Measurements from ENCODE around the gene LOXHD1.

LOXHD1 gene

DNA sequence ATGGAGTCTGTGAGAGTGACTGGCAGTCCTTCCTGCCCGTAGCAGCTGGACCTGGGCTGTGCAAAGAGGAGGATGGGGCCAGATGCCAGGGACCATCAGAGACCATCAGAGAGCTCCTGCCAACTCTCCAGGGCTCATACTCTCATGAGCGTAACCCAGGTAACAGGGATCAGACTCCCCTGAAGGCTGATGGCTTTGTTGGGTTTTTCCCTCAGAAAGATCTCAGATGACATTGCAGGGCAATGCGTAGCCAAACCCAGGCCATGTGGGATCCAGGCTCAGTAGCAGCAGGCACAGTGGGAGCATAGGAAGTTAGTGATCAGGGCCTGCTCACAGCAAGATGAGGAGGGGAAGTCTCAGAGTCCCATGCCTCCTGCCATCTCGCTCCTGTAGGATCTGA lies 218.0 kb downstream of the LOXHD1 start:
- no peak for DNase-seq

DNA sequence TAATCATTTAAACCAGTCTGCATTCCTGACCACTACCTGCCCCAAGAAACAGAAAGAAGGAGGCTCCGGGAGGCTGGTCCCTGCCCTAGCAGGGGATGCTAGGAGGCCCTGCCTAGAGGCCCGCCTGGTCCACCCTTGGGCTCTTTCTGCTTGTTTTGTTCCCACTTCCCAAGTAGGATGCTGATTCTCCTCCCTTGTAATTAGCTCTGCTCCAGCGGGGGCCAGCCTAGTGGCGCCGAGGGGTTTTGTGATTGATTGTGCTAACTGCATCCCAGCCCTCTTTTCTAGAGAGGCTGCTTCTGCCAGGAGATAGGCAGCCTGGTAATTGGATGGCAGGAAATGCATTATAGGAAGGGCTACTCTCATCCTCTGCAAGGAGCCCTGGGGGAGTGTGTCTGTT lies 220.0 kb downstream of the LOXHD1 start:
- DNase-seq: no peak

DNA sequence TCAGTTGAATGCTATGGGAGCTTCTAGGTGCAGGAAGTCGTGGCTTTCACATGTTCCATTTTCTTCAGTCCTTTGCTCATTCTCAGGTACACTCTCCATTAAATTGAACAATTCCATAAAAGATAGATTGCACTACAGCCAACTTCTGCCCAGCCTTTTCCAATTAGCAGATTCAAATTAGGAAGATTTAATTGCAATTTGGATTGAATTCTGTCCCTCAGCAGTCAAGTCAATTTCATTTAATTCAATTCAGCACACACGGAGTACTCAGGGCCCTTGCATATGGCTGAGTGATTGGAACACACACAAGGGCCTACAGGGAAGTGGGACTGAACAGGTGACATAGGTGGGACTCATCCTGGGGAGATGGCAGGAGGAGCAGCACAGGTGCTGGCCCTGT lies 220.4 kb downstream of the LOXHD1 start:
- DNase-seq: no peak

DNA sequence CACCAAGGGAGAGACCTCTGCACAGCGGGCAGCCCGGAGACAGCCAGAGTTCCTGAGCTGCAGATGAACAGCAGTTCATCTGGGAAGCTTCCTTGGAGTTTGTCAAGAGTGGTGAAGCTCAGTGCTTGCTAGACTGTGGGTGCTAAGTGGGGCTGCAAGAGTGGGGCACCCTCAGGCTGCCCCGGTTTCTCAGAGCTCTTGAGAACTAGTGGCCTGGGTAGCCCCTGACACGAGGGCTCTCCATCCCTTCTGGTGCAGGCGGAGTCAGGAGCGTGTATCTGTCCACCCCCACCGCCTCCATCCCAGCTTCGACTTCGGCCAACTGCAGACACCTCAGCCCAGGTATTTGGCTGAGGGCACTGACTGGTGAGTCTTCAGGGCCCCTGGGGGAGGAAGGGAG lies 222.0 kb downstream of the LOXHD1 start:
- DNase-seq: no peak

DNA sequence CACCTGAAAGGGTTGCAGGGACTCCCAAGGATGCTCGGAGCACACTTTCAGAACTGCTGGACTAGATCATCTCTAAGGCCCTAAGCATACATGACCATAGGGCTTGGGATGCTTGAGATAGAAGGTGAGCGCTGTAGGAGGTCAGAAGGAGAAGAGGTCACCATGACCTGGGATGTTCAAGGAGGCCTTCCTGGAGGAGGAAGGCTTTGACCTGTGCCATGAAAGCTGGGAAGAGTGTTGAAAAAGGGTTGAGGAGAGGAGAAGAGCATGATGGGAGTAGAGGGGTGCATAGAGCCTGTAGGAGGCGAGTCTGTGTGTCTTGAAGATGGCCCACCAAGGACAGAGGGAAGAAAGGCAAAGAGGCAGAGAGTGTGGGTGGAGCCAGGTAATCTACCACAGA lies 222.4 kb downstream of the LOXHD1 start:
- DNase-seq: no peak

DNA sequence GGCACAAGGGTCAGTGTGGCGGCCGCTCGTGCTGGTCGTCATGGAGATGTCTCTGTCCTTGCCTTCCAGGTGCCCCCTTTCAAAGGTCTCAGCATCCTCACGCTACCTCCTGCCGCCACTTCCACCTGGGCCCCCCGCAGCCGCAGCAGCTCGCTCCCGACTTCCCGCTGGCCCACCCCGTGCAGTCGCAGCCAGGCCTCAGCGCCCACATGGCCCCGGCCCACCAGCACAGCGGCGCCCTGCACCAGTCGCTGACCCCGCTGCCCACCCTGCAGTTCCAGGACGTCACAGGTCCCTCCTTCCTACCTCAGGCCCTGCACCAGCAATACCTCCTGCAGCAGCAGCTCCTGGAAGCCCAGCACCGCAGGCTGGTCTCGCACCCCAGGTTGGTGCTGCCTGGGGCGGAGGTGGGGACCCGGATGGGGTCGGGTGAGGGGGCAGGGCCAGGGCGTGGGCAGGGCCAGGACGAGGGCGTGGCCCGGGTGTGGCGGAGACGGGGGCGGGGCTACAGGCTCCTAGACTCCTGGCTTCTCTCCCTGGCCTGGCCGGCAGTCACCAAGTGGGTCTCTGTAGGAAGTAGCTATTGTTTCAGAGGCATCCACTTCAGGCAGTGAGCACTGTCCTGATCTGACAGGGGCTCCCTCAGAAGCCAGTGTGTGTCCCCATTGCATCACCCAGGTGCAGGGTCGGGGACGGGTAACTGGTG lies 223.7 kb downstream of the LOXHD1 start:
- no peak for DNase-seq

DNA sequence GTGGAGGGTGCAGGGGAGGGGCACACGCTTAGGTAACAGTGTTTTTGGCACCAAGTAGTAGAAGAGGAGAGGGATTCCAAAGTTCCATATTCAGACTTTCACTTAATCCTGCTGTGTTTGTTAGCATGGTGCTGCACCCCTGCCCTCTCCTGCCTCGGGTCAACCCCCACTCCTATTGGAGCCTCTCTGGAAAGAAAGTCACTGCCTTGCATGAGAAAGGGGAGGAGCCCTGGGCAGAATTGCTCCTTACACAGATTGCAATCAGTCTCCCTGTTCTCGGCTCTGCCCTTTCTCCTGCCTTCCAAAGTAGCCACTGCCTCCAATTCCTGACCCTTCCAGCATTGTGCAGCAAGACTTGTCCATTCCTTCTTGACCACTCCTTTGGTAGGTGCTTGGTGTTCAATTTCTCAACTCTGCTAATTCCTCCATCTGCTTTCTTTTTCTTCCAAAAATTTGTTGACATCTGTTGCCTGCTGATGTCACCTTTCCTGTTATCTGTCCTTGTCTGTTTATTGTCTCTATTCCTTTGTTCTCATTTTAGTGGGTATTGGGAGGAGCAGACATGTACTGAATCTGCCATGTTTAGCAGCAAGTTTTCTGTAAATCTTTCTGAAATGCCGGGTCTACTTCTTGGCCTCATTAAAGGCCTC lies 225.4 kb downstream of the LOXHD1 start:
- DNase-seq: no peak

DNA sequence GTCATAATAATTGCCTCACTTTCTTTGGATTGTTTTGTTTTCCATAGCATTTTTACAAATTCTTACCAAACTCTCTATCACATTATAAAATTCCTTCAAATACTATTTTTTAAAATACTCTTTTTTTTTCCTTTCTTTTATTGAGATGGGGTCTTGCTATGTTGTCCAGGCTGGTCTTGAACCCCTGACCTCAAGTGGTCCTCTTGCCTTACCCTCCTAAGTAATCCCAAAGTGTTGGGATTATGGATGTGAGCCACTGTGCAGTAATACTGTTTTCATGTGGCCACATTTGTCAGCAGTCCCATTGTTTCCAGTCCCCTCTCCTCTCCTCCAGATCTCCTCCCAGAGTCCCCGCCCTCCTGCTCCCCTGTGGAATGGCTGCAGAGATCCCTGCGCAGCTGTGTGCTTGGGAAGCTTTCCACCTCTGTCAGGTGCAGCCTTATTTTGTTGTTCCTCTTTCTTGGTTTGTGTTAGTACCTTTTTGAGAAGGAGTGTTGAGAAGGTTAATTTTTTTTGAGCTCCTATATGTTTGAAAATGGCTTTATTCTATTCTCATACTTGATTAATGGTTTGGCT lies 227.3 kb downstream of the LOXHD1 start:
- no peak for DNase-seq

DNA sequence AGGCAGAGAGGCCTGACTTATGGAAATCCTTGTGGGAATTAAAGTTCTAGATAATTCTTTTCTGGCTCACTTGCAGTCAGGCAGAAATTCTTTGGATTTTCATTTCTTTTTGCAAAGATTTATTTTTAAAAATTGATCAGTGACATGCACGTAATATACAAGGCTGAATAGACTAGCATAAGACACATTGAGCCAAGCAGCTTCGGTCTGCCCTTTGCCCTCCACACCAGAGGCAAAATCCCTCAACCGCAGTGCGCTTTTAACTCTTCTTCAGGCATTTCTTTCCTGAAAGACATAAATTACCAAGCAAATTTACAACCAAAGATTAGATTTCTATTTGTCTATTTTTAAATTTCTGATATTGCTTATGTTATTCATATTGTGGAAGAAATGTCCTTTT lies 227.9 kb downstream of the LOXHD1 start:
- DNase-seq: no peak

DNA sequence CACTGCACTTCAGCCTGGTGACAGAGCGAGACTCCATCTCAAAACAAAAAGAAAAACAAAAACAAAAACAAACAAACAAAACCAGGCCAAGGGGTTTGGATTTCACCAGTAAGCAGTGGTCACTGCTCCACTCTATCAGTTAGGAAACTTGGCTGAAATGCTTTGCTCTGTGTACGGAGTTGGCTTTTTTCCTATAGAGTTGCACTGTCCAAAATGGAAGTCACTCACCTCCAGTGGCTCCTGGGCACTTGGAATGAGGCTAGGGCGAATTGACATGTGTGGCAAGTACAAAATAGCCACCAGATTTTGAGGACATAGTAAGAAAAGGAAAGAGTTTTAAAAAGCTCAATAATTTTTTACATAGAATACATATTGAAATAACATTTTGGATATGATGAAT lies 228.7 kb downstream of the LOXHD1 start:
- no peak for DNase-seq

DNA sequence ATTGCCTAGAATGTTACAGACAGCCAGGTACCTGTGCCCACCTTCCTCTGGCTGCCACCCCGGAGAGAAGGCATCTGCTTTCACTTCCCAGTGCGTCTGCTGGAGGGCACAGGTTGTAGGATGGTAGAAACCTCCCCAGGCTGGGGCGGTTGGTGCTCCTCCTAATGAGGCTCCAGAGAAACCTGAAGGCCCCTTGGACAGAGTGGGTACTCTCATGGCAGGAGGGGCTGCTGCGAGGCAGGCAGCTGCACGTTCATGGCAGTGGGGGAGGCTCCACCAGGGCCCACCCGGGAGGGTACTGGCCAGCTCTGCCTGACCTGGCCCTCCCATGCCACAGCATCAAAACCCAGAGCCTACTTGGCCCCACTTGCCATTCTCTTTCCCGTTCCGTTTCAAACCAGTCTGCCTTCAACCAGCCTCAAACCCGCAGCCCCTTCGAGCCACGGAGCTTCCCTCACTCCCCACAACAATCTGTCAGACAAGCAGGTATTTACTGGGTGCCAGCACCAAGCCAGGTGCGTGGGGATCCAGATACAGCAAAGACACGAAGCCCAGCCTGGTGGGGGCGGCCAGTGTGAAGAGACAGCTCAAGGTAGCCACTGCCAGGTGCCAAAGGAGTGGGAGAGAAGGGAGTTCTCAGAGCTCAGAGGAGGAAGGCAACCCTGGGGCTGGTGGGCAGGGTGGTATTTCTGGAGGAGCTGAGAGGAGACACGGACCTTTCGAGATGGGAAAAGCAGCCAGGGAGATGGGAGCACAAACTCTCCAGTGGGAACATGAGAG lies 229.6 kb downstream of the LOXHD1 start:
- DNase-seq: no peak

Measured in NCI-H2081 treated with DMSO at 0.1 percent for 48 hours (cell line).